Activated effector memory CD4-positive, alpha-beta T cell treated with Interleukin-2 at 50 U/mL for 16 hours (primary cell): ENCODE data around the gene ZNF57.
"Not testable (repeated sequence)": the region's sequence is repeated elsewhere in the genome, so short reads cannot be mapped to it uniquely, and the experiment has no call there.

Experiments
- DNase-seq: peaks from one replicate; pipeline ENCODE4 v3.0.0-alpha.2; 2020

The ZNF57 gene

GRCh38 chr19:2960120-2960519, 59.4 kb downstream of the ZNF57 start:
- no peak for DNase-seq

GRCh38 chr19:2962018-2962670, 61.4 kb downstream of the ZNF57 start:
- DNase-seq: no peak

- no peak for DNase-seq
Measured at GRCh38 chr19:2963122-2963521, 62.4 kb downstream of the ZNF57 start.

- not testable (repeated sequence) for DNase-seq
Measured at GRCh38 chr19:2963631-2964030, 62.9 kb downstream of the ZNF57 start.

GRCh38 chr19:2964874-2965273, 64.1 kb downstream of the ZNF57 start:
- DNase-seq: no peak

GRCh38 chr19:2967972-2968371, 67.2 kb downstream of the ZNF57 start:
- no peak for DNase-seq
